ENCODE measurements around the gene DISP3. TPM values are rescaled to one million over a fixed set of nuclear protein-coding genes. Genes with fewer than 3 reads are reported as not detected.

The DISP3 gene
- total RNA-seq, 1 donor from 2014 or later, result 0.12 TPM

- DNase-seq, result no peak
- Histone ChIP-seq H3K4me1 (no peaks in the 10 kb centered on the region), H3K27ac (no peak overlapping the region), H3K27me3 (ENCODE audit: low read depth) (no peaks in the 10 kb centered on the region), H3K9me3 (no peaks in the 10 kb centered on the region), H3K36me3 (no peaks in the 10 kb centered on the region), H3K4me3 (no peak overlapping the region)
- ATAC-seq, result no peak
- intact Hi-C loops (cut with DNase I), result no loop called here
- TF ChIP-seq CTCF (IDR thresholded peaks at IDR 0.05), result no peak
Measured at GRCh38 chr1:11529330-11529729, 50.4 kb downstream of the DISP3 start.

GRCh38 chr1:11529763-11530730 lies 51.1 kb downstream of the DISP3 start:
- DNase-seq, result no peak

GRCh38 chr1:11530731-11531311 lies 51.9 kb downstream of the DISP3 start:
- no peaks in the 10 kb centered on the region for H3K4me1 ChIP-seq
- no peaks in the 10 kb centered on the region for H3K27me3 ChIP-seq (ENCODE audit: low read depth)
- TF ChIP-seq CTCF (IDR thresholded peaks at IDR 0.05), result no peak
- H3K36me3 ChIP-seq, result no peaks in the 10 kb centered on the region
- no peak overlapping the region for H3K4me3 ChIP-seq
- ATAC-seq (no peak), DNase-seq (no peak)
- intact Hi-C loops (cut with DNase I), result no loop called here
- no peak overlapping the region for H3K27ac ChIP-seq
- no peaks in the 10 kb centered on the region for H3K9me3 ChIP-seq

More at GRCh38 chr1:11529763-11530730, 51.1 kb downstream of the DISP3 start:
- TF ChIP-seq CTCF (IDR thresholded peaks at IDR 0.05), result no peak
- H3K4me1 ChIP-seq, result no peaks in the 10 kb centered on the region
- no peaks in the 10 kb centered on the region for H3K36me3 ChIP-seq
- H3K27ac ChIP-seq, result no peak overlapping the region
- no peak overlapping the region for H3K4me3 ChIP-seq
- H3K27me3 ChIP-seq (ENCODE audit: low read depth), result no peaks in the 10 kb centered on the region
- ATAC-seq, result no peak
- no peaks in the 10 kb centered on the region for H3K9me3 ChIP-seq
- intact Hi-C loops (cut with DNase I), result no loop called here

- no peaks in the 10 kb centered on the region for H3K27me3 ChIP-seq (ENCODE audit: low read depth)
- DNase-seq (no peak), ATAC-seq (peak in 1 of 2 donors; percentile 14)
- TF ChIP-seq CTCF (IDR thresholded peaks at IDR 0.05), result no peak
- no peak overlapping the region for H3K4me3 ChIP-seq
- H3K36me3 ChIP-seq, result no peaks in the 10 kb centered on the region
- H3K27ac ChIP-seq, result no peak overlapping the region
- intact Hi-C loops (cut with DNase I), result no loop called here
- H3K4me1 ChIP-seq, result no peaks in the 10 kb centered on the region
- no peaks in the 10 kb centered on the region for H3K9me3 ChIP-seq
Measured at GRCh38 chr1:11531314-11531870, 52.4 kb downstream of the DISP3 start.

GRCh38 chr1:11531943-11532342 lies 53.0 kb downstream of the DISP3 start:
- Histone ChIP-seq H3K27me3 (ENCODE audit: low read depth) (no peaks in the 10 kb centered on the region), H3K36me3 (no peaks in the 10 kb centered on the region), H3K4me3 (no peak overlapping the region), H3K9me3 (no peaks in the 10 kb centered on the region), H3K27ac (no peak overlapping the region), H3K4me1 (no peaks in the 10 kb centered on the region)
- intact Hi-C loops (cut with DNase I), result no loop called here
- ATAC-seq (no peak), DNase-seq (no peak)
- no peak for TF ChIP-seq CTCF (IDR thresholded peaks at IDR 0.05)
